Ovary (tissue), 9 donors: ENCODE measurements around the gene PARD3. TPM values are rescaled to one million over a fixed set of nuclear protein-coding genes. Genes with fewer than 3 reads are reported as not detected.

Experiments used
- DNase-seq, 5 donors: peaks; one replicate each; pipeline ENCODE4 v3.0.0-alpha.2; 2019 to 2020
- H3K27ac ChIP-seq, 2 donors: fragments of 200-600 bp; one replicate each; pipeline versions ENCODE4 v1.5.1 to v1.8.0; 2019 to 2022
- H3K27me3 ChIP-seq: fragments of 200-600 bp; one replicate; pipeline ENCODE4 v1.8.0; 2022
- H3K36me3 ChIP-seq: fragments of 200-600 bp; sonication (generic); one replicate; pipeline ENCODE4 v1.5.1; 2019
- H3K4me1 ChIP-seq: one replicate; pipeline ENCODE4 v1.8.1; 2013; ENCODE audit warnings: mild to moderate bottlenecking, moderate library complexity; ENCODE audit not compliant: insufficient read depth
- H3K4me3 ChIP-seq: fragments of 200-600 bp; sonication (generic); one replicate; pipeline ENCODE4 v1.5.1; 2017
- H3K9me3 ChIP-seq, 2 donors: fragments of 200-600 bp in 1 of 2; sonication (generic) in 1 of 2; one replicate each; pipeline versions ENCODE4 v1.5.1 to v1.8.1; 2013 to 2019; ENCODE audit warnings: mild to moderate bottlenecking in 1 of 2, moderate library complexity in 1 of 2
- EP300 ChIP-seq: sonication (generic); formaldehyde crosslinking; IDR thresholded peaks from one replicate; pipeline ENCODE4 v1.6.1; 2017; ENCODE audit warnings: antibody characterized with exemption
- POLR2A ChIP-seq: fragments of 450-650 bp; IDR thresholded peaks from one replicate; pipeline ENCODE4 v1.6.1; 2017; ENCODE audit warnings: antibody characterized with exemption, mild to moderate bottlenecking, moderate library complexity
- WGBS, 3 donors: extraction: QIAGEN DNeasy Blood & Tissue Kit in 1 of 3; methylation state at CpG; one replicate each; pipeline versions ENCODE4 v1.1.5 to v1.1.7; 2013 to 2017; 5-methylcytosine and 5-hydroxymethylcytosine counted together
- intact Hi-C, 4 donors: fragments of 100-400 bp; cut with DNase I; formaldehyde crosslinking; loops; one replicate each; pipeline versions ENCODE4 v1.11.0 to v1.15.1; 2022 to 2023
- polyA plus RNA-seq, 2 donors: library from polyadenylated mRNA; stranded (reverse); fragments of 200-250 nt in 1 of 2; fragments of 350-450 nt in 1 of 2; fragmentation: Illumina TruSeq in 1 of 2; extraction: RNeasy Lipid Tissue Mini Kit (QIAGEN cat#74804) in 1 of 2; gene quantifications; one replicate each; pipeline ENCODE4 v1.2.3, GENCODE V29; 2013 to 2014
- total RNA-seq, 7 donors: library from RNA; depleted of rRNA in 2 of 7; stranded (reverse); fragments of >200 nt in 2 of 7; fragmentation: NEBNext Ultra II Directional in 3 of 7; extraction: Animal tissue kit (Norgen Biotek cat#: 25700) in 3 of 7; gene quantifications; one replicate each; pipeline versions ENCODE4 v1.1.0 to v1.2.4, GENCODE V29; 2016 to 2023
- TF ChIP-seq, protein P1 (sequence below), 3 donors: fragments of 450-650 bp in 2 of 3; fragments of 200-600 bp in 1 of 3; IDR thresholded peaks; one replicate each; pipeline versions ENCODE4 v1.5.1 to v1.8.0; 2016 to 2022; ENCODE audit warnings: antibody characterized with exemption in 3 of 3, mild to moderate bottlenecking in 1 of 3
- donor health status: DM: no; HTN: no; CAD: no; lungs with moderate emphysema.
- donor health status: DM: no; HTN: no; CAD: no.
- donor health status: Bipolar disorder and iron deficiency.
- donor health status: DM: yes; HTN: yes; CAD: no.
- donor health status: DM: no; HTN: no; CAD: no.
- donor health status: DM: yes; HTN: yes; CAD: no.

PARD3 gene
- total and polyA plus RNA-seq, 9 donors, result 31.8 to 92.3 (median 67.1) TPM

DNA sequence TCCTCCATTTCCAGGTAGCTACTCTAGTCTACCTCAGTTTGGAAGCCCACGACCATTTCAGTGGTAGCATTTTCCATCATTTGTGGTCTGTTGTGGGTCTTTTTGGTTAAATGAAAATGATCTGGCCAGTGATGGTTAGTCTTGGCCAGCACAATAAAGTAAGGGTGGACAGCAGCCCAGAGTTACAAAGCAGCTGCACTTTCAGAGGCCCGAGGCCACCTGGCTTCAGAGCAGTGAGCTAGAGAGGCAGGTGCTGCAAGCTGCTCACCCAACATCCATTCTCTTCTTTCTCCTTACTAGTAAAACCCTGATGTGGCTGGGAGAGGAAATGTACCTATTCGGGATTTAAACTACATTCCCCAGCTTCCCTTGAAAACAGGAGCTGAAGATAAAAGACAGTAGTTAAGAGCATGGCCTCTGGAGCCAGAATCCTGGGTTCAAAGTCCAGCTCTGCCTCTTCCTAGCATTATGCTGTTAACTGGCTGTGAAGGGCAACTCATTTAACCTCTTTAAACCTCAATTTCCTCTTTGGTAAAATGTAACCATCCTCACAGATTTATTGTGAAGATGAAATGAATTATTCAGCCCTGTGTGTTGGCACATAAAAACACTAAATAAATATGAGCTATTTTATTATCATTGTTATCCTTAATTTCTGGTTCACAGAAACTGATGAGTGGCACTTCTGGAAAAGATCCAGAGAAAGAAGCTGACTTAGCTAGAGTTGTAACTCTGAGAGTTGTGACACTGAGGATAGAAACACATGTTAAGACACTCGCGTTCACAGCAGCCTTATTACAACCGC is 517.4 kb downstream of the PARD3 start:
- no peak overlapping the region for H3K4me3 ChIP-seq
- DNase-seq, result no peak
- no peak overlapping the region for H3K27ac ChIP-seq
- H3K36me3 ChIP-seq, result no peaks in the 10 kb centered on the region
- H3K4me1 ChIP-seq, result no peaks in the 10 kb centered on the region
- WGBS, 3 donors, result 67 to 80% (median 71%) methylated on average over 6 of the region's 6 CpGs
- TF ChIP-seq EP300 (no peak), POLR2A (no peak)
- TF ChIP-seq, protein P1, sequence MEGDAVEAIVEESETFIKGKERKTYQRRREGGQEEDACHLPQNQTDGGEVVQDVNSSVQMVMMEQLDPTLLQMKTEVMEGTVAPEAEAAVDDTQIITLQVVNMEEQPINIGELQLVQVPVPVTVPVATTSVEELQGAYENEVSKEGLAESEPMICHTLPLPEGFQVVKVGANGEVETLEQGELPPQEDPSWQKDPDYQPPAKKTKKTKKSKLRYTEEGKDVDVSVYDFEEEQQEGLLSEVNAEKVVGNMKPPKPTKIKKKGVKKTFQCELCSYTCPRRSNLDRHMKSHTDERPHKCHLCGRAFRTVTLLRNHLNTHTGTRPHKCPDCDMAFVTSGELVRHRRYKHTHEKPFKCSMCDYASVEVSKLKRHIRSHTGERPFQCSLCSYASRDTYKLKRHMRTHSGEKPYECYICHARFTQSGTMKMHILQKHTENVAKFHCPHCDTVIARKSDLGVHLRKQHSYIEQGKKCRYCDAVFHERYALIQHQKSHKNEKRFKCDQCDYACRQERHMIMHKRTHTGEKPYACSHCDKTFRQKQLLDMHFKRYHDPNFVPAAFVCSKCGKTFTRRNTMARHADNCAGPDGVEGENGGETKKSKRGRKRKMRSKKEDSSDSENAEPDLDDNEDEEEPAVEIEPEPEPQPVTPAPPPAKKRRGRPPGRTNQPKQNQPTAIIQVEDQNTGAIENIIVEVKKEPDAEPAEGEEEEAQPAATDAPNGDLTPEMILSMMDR (IDR thresholded peaks at IDR 0.05), result no peak
- H3K27me3 ChIP-seq, result no peaks in the 10 kb centered on the region
- no peaks in the 10 kb centered on the region for H3K9me3 ChIP-seq
- intact Hi-C loops, result no loop called here

DNA sequence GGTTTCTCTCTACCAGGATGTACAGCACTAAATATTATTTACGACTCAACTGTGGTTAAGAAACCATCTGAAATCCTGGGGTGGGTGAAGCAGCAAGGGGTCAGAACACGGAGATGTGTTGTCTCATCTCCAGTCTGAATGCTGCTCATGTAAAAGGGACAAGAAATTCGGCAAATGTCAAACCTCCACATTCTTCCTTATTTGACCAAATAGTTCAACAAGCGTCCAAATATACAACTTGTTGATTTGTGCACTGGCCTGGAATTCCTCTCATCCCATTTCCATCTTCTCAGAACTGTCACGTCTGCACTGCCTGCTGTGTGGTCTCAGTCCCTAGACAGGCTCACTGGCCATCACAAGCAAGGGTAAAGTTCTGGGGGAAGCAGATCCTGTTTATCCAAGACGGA is 520.0 kb downstream of the PARD3 start:
- no peaks in the 10 kb centered on the region for H3K9me3 ChIP-seq
- no peak overlapping the region for H3K4me3 ChIP-seq
- H3K27me3 ChIP-seq, result no peaks in the 10 kb centered on the region
- 77 to 91% (median 87%) methylated on average over 6 of the region's 6 CpGs for WGBS, 3 donors
- no peak overlapping the region for H3K27ac ChIP-seq
- no peaks in the 10 kb centered on the region for H3K36me3 ChIP-seq
- no peak for DNase-seq
- H3K4me1 ChIP-seq, result peaks cover 3% of the 10 kb centered on the region
- TF ChIP-seq POLR2A (no peak), EP300 (no peak)
- TF ChIP-seq, protein P1 (IDR thresholded peaks at IDR 0.05), result no peak
- intact Hi-C loops, result no loop called here

DNA sequence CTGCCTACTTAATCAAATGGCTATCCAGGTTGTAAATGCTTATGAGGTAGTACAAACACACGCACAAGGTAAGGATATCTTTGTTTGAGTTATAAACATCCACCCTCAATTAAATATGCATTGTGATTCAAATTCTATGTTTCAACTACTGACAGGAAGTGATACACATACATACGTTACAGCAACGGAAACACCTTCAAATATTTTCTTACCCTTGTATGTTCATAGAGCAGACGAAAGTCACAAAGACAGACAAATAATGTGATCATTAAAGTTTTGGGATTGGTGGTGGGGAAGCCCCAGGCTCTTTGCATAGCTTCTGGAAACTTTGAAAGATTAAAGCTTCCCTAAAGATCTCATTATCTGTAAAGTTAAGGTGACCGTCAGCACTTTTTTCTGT is 521.0 kb downstream of the PARD3 start:
- H3K4me3 ChIP-seq, result no peak overlapping the region
- peaks cover 3% of the 10 kb centered on the region for H3K4me1 ChIP-seq
- H3K9me3 ChIP-seq, result no peaks in the 10 kb centered on the region
- intact Hi-C loops, result no loop called here
- DNase-seq, result no peak
- H3K27me3 ChIP-seq, result no peaks in the 10 kb centered on the region
- TF ChIP-seq, protein P1 (IDR thresholded peaks at IDR 0.05), result no peak
- TF ChIP-seq POLR2A (no peak), EP300 (no peak)
- no peak overlapping the region for H3K27ac ChIP-seq
- WGBS, 3 donors, result 97% methylated on average over 5 of the region's 5 CpGs
- H3K36me3 ChIP-seq, result no peaks in the 10 kb centered on the region

DNA sequence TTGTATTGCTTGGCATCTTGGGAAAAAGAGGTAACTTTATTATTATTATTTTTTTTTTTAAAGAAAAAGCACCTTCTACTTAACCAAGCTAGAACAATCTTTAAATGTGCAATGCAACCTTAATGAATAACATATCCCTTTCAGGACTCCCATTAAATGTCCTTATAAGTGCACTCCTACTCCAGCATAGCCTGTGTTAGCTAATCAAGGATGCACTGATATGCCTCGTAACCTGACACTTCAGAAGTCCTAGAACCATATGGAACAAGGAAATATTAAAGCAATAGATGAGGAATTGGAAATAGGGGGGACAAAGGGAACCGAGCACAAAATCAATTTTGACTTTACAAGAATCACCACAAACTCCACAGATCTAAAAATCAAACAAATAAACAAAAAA is 522.4 kb downstream of the PARD3 start:
- WGBS, 3 donors, result 94 to 96% (median 95%) methylated on average over 2 of the region's 2 CpGs

More for the DNA sequence above, 522.4 kb downstream of the PARD3 start:
- Histone ChIP-seq H3K36me3 (no peaks in the 10 kb centered on the region), H3K4me3 (no peak overlapping the region), H3K27ac (no peak overlapping the region), H3K9me3 (no peaks in the 10 kb centered on the region), H3K27me3 (no peaks in the 10 kb centered on the region), H3K4me1 (peaks cover 3% of the 10 kb centered on the region)
- TF ChIP-seq POLR2A, result no peak
- no peak for TF ChIP-seq EP300
- TF ChIP-seq, protein P1 (IDR thresholded peaks at IDR 0.05), result no peak
- intact Hi-C loops, result no loop called here
- no peak for DNase-seq
